SK-N-SH (cell line): ENCODE measurements around the gene PNMA1. TPM values are rescaled to one million over a fixed set of nuclear protein-coding genes. Genes with fewer than 3 reads are reported as not detected.

Experiments
- CTCF ChIA-PET: fragments of 300-600, 350-600 bp; formaldehyde crosslinking; extraction: SDS; loops from one replicate; lab custom pipeline; 2021; lab: Yijun Ruan, JAX
- POLR2A ChIA-PET: fragments of 350-600 bp; sonication (Branson Sonifier 250); formaldehyde crosslinking; extraction: SDS; loops from one replicate; lab custom pipeline; 2020; ENCODE audit warnings: antibody characterized with exemption, inconsistent platforms; lab: Yijun Ruan, JAX
- DNase-seq: peaks from one replicate; pipeline ENCODE4 v3.0.0; 2012
- H2AFZ ChIP-seq: fragments of 200-600 bp; sonication (generic); 2 replicates; pipeline ENCODE4 v1.8.1; 2016; ENCODE audit warnings: antibody characterized with exemption, mild to moderate bottlenecking, low read depth
- H3F3A ChIP-seq: fragments of 200-600 bp; sonication (generic); replicated peaks from 2 replicates; pipeline ENCODE3; 2016; ENCODE audit warnings: antibody characterized with exemption, mild to moderate bottlenecking; ENCODE audit not compliant: insufficient read depth
- H3K27ac ChIP-seq, 2 experiments: fragments of 200-500 bp in 1 of 2; fragments of 200-600 bp in 1 of 2; sonication (Bioruptor generic) in 1 of 2; sonication (generic), shearing (Covaris generic) in 1 of 2; 2 replicates each; pipeline versions ENCODE4 v1.5.1 to v1.6.1; 2014 to 2016; ENCODE audit warnings: low read depth in 2 of 2, inconsistent platforms in 1 of 2, low read length in 1 of 2, mild to moderate bottlenecking in 1 of 2, mixed read lengths in 1 of 2
- H3K27me3 ChIP-seq: fragments of 200-600 bp; sonication (generic), shearing (Covaris generic); 2 replicates; pipeline ENCODE4 v1.6.1; 2016; ENCODE audit warnings: mixed run types; ENCODE audit not compliant: insufficient read depth
- H3K36me3 ChIP-seq, 2 experiments: fragments of 200-500 bp in 1 of 2; fragments of 200-600 bp in 1 of 2; sonication (Bioruptor generic) in 1 of 2; sonication (generic) in 1 of 2; replicated peaks in 1 of 2; 2 replicates each; pipeline versions ENCODE3 to v1.5.1; 2014 to 2016; ENCODE audit warnings: low read length in 1 of 2, mild to moderate bottlenecking in 1 of 2; ENCODE audit not compliant: insufficient read depth in 2 of 2, control insufficient read depth in 1 of 2
- H3K4me1 ChIP-seq, 2 experiments: fragments of 200-500 bp in 1 of 2; fragments of 200-600 bp in 1 of 2; sonication (Bioruptor generic) in 1 of 2; sonication (generic), shearing (Covaris generic) in 1 of 2; 2 replicates each; pipeline versions ENCODE4 v1.5.1 to v1.6.1; 2014 to 2016; ENCODE audit warnings: low read depth in 1 of 2, low read length in 1 of 2, mixed run types in 1 of 2; ENCODE audit not compliant: insufficient read depth in 2 of 2, control insufficient read depth in 1 of 2
- H3K4me2 ChIP-seq: fragments of 200-600 bp; sonication (generic), shearing (Covaris generic); 2 replicates; pipeline ENCODE4 v1.6.1; 2017; ENCODE audit warnings: mixed run types
- H3K4me3 ChIP-seq, 2 experiments: fragments of 200-500 bp in 1 of 2; fragments of 200-600 bp in 1 of 2; sonication (Bioruptor generic) in 1 of 2; sonication (generic), shearing (Covaris generic) in 1 of 2; 2 replicates each; pipeline versions ENCODE4 v1.5.1 to v1.8.1; 2014 to 2016; ENCODE audit warnings: low read depth in 2 of 2, inconsistent platforms in 1 of 2, low read length in 1 of 2, mild to moderate bottlenecking in 1 of 2, mixed read lengths in 1 of 2, moderate library complexity in 1 of 2
- H3K79me2 ChIP-seq: fragments of 200-600 bp; sonication (generic); 2 replicates; pipeline ENCODE4 v1.8.1; 2017; ENCODE audit warnings: mild to moderate bottlenecking; ENCODE audit not compliant: insufficient read depth
- H3K9ac ChIP-seq: fragments of 200-600 bp; sonication (generic); 2 replicates; pipeline ENCODE4 v1.6.1; 2017; ENCODE audit warnings: mixed run types
- H3K9me2 ChIP-seq: fragments of 200-600 bp; sonication (generic); 2 replicates; pipeline ENCODE4 v1.6.1; 2017; ENCODE audit warnings: mixed run types
- H3K9me3 ChIP-seq: fragments of 200-600 bp; sonication (generic); 2 replicates; pipeline ENCODE4 v1.6.1; 2017; ENCODE audit warnings: mixed run types, mild to moderate bottlenecking, moderate library complexity
- H4K20me1 ChIP-seq: fragments of 200-600 bp; sonication (generic); 2 replicates; pipeline ENCODE4 v1.6.1; 2017; ENCODE audit warnings: mild to moderate bottlenecking, mixed run types; ENCODE audit not compliant: insufficient read depth
- EP300 ChIP-seq, 2 experiments: IDR thresholded peaks; 2 replicates each; pipeline versions ENCODE4 v1.4.0 to v1.6.1; 2012; ENCODE audit warnings: borderline replicate concordance in 1 of 2, low read depth in 1 of 2, low read length in 1 of 2
- EZH2phosphoT487 ChIP-seq: fragments of 200-600 bp; sonication (generic); IDR thresholded peaks from 2 replicates; pipeline ENCODE4 v1.6.1; 2017; ENCODE audit warnings: low read depth, mixed run types, mild to moderate bottlenecking, antibody characterized with exemption, moderate library complexity, borderline replicate concordance
- FOSL2 ChIP-seq: IDR thresholded peaks from 2 replicates; pipeline ENCODE4 v1.4.0; 2012; ENCODE audit warnings: low read depth, mild to moderate bottlenecking, moderate library complexity, borderline replicate concordance
- FOXJ3 ChIP-seq: sonication (generic); formaldehyde crosslinking; IDR thresholded peaks from 2 replicates; pipeline ENCODE4 v1.5.1; 2020; ENCODE audit warnings: mild to moderate bottlenecking, missing genetic modification reagents
- FOXM1 ChIP-seq: IDR thresholded peaks from 2 replicates; pipeline ENCODE4 v1.4.0; 2012; ENCODE audit warnings: low read depth, mild to moderate bottlenecking
- GABPA ChIP-seq: IDR thresholded peaks from 2 replicates; pipeline ENCODE4 v1.4.0; 2012; ENCODE audit warnings: low read depth, mild to moderate bottlenecking
- JUND ChIP-seq: IDR thresholded peaks from 2 replicates; pipeline ENCODE4 v1.4.0; 2012
- MXI1 ChIP-seq: IDR thresholded peaks from 2 replicates; pipeline ENCODE4 v1.6.1; 2012; ENCODE audit warnings: mild to moderate bottlenecking, low read depth, low read length, improper control_type of control experiment
- RAD21 ChIP-seq: IDR thresholded peaks from 2 replicates; pipeline ENCODE4 v1.6.1; 2012; ENCODE audit warnings: mild to moderate bottlenecking, low read length
- RCOR1 ChIP-seq: fragments of 150-350 bp; IDR thresholded peaks from 2 replicates; pipeline ENCODE4 v1.6.1; 2017; ENCODE audit warnings: antibody characterized with exemption, low read length
- REST ChIP-seq: IDR thresholded peaks from 2 replicates; pipeline ENCODE4 v1.6.1; 2012; ENCODE audit warnings: mild to moderate bottlenecking, low read depth, low read length, moderate library complexity
- RFX5 ChIP-seq: IDR thresholded peaks from 2 replicates; pipeline ENCODE4 v1.6.1; 2012; ENCODE audit warnings: mild to moderate bottlenecking, improper control_type of control experiment, low read length
- TEAD4 ChIP-seq: IDR thresholded peaks from 2 replicates; pipeline ENCODE4 v1.4.0; 2012; ENCODE audit warnings: mild to moderate bottlenecking, borderline replicate concordance; ENCODE audit not compliant: insufficient read depth
- USF1 ChIP-seq: IDR thresholded peaks from 2 replicates; pipeline ENCODE4 v1.4.0; 2012; ENCODE audit warnings: low read depth, borderline replicate concordance
- YY1 ChIP-seq: IDR thresholded peaks from 2 replicates; pipeline ENCODE4 v1.4.0; 2012; ENCODE audit warnings: low read depth, mild to moderate bottlenecking
- WGBS: methylation state at CpG from one replicate; pipeline ENCODE4 v1.1.6; 2017; ENCODE audit warnings: low lambda C conversion rate; 5-methylcytosine and 5-hydroxymethylcytosine counted together
- polyA plus RNA-seq, 3 experiments: library from polyadenylated mRNA; depleted of rRNA; stranded (reverse); fragments of >200 nt; gene quantifications; 2 replicates each; pipeline ENCODE4 v1.2.3, GENCODE V29; 2012

The PNMA1 gene
- polyA plus RNA-seq, 1 of the 3 experiments (the other 2 are of a cell fraction), result 31.5 TPM

- H3K9ac ChIP-seq, result no peak overlapping the region
- no peaks in the 10 kb centered on the region for H3K36me3 ChIP-seq
- TF ChIP-seq MXI1 (no peak), GABPA (no peak), YY1 (no peak), EP300 (IDR thresholded peaks at IDR 0.05; ENCODE audit: borderline replicate concordance in 1 of 2, low read depth in 1 of 2, low read length in 1 of 2) (no peak), JUND (no peak), RCOR1 (no peak), RAD21 (no peak), FOSL2 (no peak), EZH2phosphoT487 (no peak), FOXJ3 (CRISPR knock-in tag) (no peak), TEAD4 (no peak), RFX5 (no peak), USF1 (no peak), REST (no peak), FOXM1 (no peak)
- TF ChIP-seq, all 33 proteins: peak for 0
- H3K9me3 ChIP-seq, result no peaks in the 10 kb centered on the region
- no peak overlapping the region for H3K4me2 ChIP-seq
- CTCF ChIA-PET, result interaction anchor here (1.0 to 5.7 kb wide), 8 partner anchors 8 to 79 kb away, joined by 3 to 27 read pairs (median 9); a partner anchor contains a TSS
- no peaks in the 10 kb centered on the region for H3K9me2 ChIP-seq
- H3K4me1 ChIP-seq, result peaks cover 26 to 66% of the 10 kb centered on the region in 2 experiments; a peak in 3 of 4 replicates
- DNase-seq, result no peak
- H3F3A ChIP-seq, result no peaks in the 10 kb centered on the region
- H3K4me3 ChIP-seq, result no peak overlapping the region
- peak overlapping the region in 1 of 2 experiments; percentile 51; a peak in 2 of 4 replicates for H3K27ac ChIP-seq
- H4K20me1 ChIP-seq, result peaks cover 96% of the 10 kb centered on the region
- H3K79me2 ChIP-seq, result peaks cover 99% of the 10 kb centered on the region
- no peak overlapping the region for H2AFZ ChIP-seq
- no peaks in the 10 kb centered on the region for H3K27me3 ChIP-seq
- POLR2A ChIA-PET, result interaction anchor here (1.6 kb wide), 1 partner anchor 12 kb away, joined by 4 read pairs; a partner anchor contains a TSS
- 92% methylated on average over 8 of the region's 9 CpGs for WGBS
Measured at GRCh38 chr14:73747379-73748211, 33.4 kb upstream of the PNMA1 start.
